Measurements from ENCODE around the gene SLC22A17.

DNA sequence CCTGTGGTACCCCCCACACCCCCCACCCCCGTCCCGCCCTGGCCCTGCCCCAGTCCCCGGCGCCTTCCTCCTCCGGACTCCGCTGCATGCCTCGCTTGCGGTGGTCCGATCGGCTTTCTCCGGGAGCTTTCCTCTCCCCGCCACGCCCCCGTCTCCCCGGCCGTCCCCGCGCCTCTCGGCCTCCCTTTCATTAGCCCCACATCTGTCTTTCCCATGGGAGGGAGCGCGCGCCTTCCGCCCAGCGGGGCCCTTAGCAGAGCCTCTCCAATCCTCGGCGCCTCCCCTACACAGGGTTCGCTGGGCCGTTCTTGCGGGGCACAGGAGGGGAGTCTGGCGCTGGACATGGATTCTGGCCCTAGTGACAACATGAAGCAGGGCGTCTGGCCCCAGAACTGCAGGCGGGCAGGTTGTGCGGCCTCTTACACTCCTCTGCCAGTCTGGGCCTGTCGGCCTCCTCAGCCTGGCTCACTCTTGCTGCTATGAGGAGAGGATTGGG is 13.8 kb upstream of the SLC22A17 start:
- TF ChIP-seq, protein P1, sequence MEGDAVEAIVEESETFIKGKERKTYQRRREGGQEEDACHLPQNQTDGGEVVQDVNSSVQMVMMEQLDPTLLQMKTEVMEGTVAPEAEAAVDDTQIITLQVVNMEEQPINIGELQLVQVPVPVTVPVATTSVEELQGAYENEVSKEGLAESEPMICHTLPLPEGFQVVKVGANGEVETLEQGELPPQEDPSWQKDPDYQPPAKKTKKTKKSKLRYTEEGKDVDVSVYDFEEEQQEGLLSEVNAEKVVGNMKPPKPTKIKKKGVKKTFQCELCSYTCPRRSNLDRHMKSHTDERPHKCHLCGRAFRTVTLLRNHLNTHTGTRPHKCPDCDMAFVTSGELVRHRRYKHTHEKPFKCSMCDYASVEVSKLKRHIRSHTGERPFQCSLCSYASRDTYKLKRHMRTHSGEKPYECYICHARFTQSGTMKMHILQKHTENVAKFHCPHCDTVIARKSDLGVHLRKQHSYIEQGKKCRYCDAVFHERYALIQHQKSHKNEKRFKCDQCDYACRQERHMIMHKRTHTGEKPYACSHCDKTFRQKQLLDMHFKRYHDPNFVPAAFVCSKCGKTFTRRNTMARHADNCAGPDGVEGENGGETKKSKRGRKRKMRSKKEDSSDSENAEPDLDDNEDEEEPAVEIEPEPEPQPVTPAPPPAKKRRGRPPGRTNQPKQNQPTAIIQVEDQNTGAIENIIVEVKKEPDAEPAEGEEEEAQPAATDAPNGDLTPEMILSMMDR (IDR thresholded peaks at IDR 0.05; ENCODE audit: low read depth, low read length, missing input control): no peak
- TF ChIP-seq SP1 (IDR thresholded peaks at IDR 0.05) (no peak), FOXA1 (IDR thresholded peaks at IDR 0.05) (no peak), YY1 (IDR thresholded peaks at IDR 0.05) (no peak)
